Activated CD4-positive, alpha-beta T cell treated with anti-CD3 and anti-CD28 coated beads, Interleukin-2, amount 10 ng/mL, durations not matched to agents 7 days and 5 days (primary cell): ENCODE data around the gene MAP7D1. TPM values are rescaled to one million over a fixed set of nuclear protein-coding genes. Genes with fewer than 3 reads are reported as not detected.
"Not testable (repeated sequence)": the region's sequence is repeated elsewhere in the genome, so short reads cannot be mapped to it uniquely, and the experiment has no call there.

Source experiments
- CTCF ChIA-PET: fragments of 350-600 bp; sonication (Branson Sonifier 250); formaldehyde crosslinking; loops from one replicate; lab custom pipeline; 2021; ENCODE audit warnings: antibody characterized with exemption; lab: Charles Lee
- POLR2A ChIA-PET: fragments of 350-600 bp; sonication (Branson Sonifier 250); formaldehyde crosslinking; loops from one replicate; lab custom pipeline; 2021; ENCODE audit warnings: antibody characterized with exemption; lab: Charles Lee
- DNase-seq: peaks from one replicate; pipeline ENCODE4 v3.0.0-alpha.2; 2020
- H3K27ac Mint-ChIP-seq: one replicate; pipeline ENCODE4 v1.8.0; 2021; ENCODE audit warnings: mild to moderate bottlenecking, moderate library complexity, mixed read lengths
- H3K27me3 Mint-ChIP-seq: one replicate; pipeline ENCODE4 v1.8.0; 2021; ENCODE audit warnings: mixed read lengths
- H3K36me3 Mint-ChIP-seq: one replicate; pipeline ENCODE4 v1.8.0; 2021; ENCODE audit warnings: low read depth, mixed read lengths
- H3K4me1 Mint-ChIP-seq: one replicate; pipeline ENCODE4 v1.8.0; 2021; ENCODE audit warnings: mixed read lengths
- H3K4me3 Mint-ChIP-seq: one replicate; pipeline ENCODE4 v1.8.0; 2021; ENCODE audit warnings: mild to moderate bottlenecking, moderate library complexity, mixed read lengths
- H3K9me3 Mint-ChIP-seq: one replicate; pipeline ENCODE4 v1.8.0; 2021; ENCODE audit warnings: mixed read lengths
- total RNA-seq, 2 experiments: library from RNA; stranded (reverse); gene quantifications; one replicate each; pipeline ENCODE4 v1.2.3, GENCODE V29; 2021

MAP7D1 gene
- total RNA-seq, 2 experiments from 2014 or later: 209 to 226 TPM

DNA sequence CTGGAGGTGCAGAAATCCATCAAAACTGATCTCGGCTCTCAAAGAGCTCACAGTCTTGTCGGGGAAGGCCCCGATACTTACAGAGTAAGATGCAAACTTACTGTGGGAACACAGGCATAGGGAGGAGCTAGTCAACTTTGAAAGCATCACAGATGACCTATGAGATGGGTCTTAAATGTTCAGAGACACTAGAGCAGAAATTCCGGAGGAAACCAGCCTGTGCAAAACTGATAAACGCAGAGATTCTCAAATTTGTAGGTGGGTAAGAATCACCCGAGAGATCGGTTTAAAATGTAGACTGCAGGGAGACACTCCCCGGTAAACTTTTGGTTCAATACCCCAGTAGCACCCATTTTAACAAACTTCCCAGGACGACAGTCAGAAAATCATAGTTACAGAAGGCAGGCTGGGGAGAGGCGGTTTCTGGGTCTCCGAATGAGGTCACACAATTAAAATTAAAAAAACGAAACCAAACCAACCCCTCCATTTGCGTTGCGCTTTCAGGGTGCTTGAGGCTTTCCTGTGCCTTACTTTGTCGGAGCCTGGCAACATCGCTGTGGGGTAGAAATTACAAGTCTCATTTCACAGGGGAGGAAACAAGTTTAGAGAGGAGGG lies 67.5 kb downstream of the MAP7D1 start:
- POLR2A ChIA-PET: interaction anchor here (0.5 to 1.7 kb wide), 5 partner anchors 12 to 215 kb away, joined by 3 to 6 read pairs (median 4); no protein-coding TSS in a partner anchor
- DNase-seq: peak; percentile 51
- no peaks in the 10 kb centered on the region for H3K9me3 Mint-ChIP-seq
- H3K4me3 Mint-ChIP-seq: peak overlapping the region; percentile 87
- CTCF ChIA-PET: interaction anchor here (1.0 to 2.7 kb wide), 10 partner anchors 10 to 85 kb away, joined by 3 to 12 read pairs (median 4); partner anchors contain the start of gene TRAPPC3
- H3K4me1 Mint-ChIP-seq: peaks cover 25% of the 10 kb centered on the region
- peaks cover 21% of the 10 kb centered on the region for H3K36me3 Mint-ChIP-seq
- H3K27me3 Mint-ChIP-seq: no peaks in the 10 kb centered on the region
- H3K27ac Mint-ChIP-seq: peak overlapping the region; percentile 99

DNA sequence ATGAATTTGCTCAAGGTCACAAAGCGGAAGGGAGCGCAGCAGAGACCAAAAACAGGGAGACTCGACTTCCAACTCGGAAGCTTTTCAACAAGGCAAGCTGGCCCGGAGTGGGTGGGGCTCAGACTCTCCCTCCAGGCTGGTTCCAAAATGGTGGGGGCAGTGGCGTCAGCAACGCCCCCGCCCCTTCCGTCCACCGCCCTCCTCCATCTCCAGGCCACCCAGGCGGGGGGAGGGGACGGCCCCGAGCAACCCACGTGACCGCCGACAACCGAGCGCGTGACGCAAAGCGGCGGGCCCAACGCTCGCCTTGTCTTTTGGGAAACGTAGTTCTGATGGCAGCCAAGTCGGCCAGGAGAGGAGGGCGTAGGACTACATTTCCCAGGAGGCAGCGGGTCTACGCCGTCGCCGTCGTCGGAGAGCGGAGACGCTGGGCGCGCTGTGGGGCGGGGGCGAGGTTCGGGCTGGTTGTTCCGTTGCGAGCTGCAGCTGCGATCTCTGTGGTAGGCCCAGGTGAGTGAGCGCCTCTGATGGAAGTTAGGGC lies 68.1 kb downstream of the MAP7D1 start, which contains the start of gene THRAP3:
Gene THRAP3 (plus strand): TSS at position 448 of the 541 bp plus-strand sequence. CDS start 58,121 bp downstream, outside the sequence.
- no peaks in the 10 kb centered on the region for H3K9me3 Mint-ChIP-seq
- DNase-seq: peak; percentile 99
- H3K4me1 Mint-ChIP-seq: peaks cover 25% of the 10 kb centered on the region
- H3K36me3 Mint-ChIP-seq: peaks cover 21% of the 10 kb centered on the region
- ChIA-PET CTCF (interaction anchor here (1.0 to 2.7 kb wide), 10 partner anchors 11 to 86 kb away, joined by 3 to 12 read pairs (median 4); partner anchors contain the start of gene TRAPPC3), POLR2A (interaction anchor here (0.5 to 1.7 kb wide), 4 partner anchors 14 to 163 kb away, joined by 3 to 10 read pairs (median 5); no protein-coding TSS in a partner anchor)
- peak within 1 kb of the TSS; percentile 87 for H3K4me3 Mint-ChIP-seq
- peak within 1 kb of the TSS; percentile 99 for H3K27ac Mint-ChIP-seq
- no peaks in the 10 kb centered on the region for H3K27me3 Mint-ChIP-seq

DNA sequence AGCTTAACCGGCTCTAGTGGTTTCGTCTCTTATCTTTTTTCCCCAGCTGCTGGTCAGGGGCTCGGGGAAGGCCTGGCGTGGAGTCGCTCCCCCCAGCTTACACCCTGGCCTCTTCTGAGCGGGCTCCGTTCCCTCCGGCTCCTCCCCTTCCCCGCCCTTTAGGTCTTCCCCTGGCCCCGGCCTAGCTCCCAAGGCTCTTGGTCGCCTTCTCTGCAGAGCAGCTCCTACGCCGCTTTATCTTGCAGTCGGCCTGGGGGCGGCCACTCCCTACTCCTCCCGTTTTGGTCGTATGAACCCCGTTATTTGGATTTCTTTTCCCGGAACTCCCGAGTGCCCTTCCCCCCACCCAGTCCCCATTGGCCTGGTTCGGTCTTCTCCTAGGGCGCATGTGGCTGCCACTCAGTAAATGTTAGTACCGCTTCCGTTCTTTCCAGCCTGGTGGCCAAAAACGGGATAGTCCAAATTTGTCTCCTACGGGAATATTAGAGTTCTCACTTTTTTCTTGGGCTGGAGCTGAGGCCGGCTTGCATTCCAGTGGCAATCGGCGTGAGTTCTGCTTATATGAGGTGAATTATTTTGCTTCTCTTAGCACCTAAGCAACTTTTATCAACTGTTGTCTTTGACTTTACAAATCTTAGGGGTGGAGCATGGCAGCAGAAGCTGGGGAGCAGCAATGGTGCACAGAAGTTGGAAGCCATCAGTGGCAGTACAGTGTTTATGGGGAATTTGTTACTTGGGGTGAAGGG lies 68.8 kb downstream of the MAP7D1 start:
- POLR2A ChIA-PET: interaction anchor here (0.5 to 1.7 kb wide), 4 partner anchors 13 to 162 kb away, joined by 3 to 10 read pairs (median 4); no protein-coding TSS in a partner anchor
- CTCF ChIA-PET: interaction anchor here (0.6 to 2.7 kb wide), 11 partner anchors 11 to 91 kb away, joined by 3 to 12 read pairs (median 3); partner anchors contain the start of gene TRAPPC3
- peak overlapping the region; percentile 99 for H3K27ac Mint-ChIP-seq
- H3K9me3 Mint-ChIP-seq: no peaks in the 10 kb centered on the region
- no peak for DNase-seq
- no peaks in the 10 kb centered on the region for H3K27me3 Mint-ChIP-seq
- H3K4me1 Mint-ChIP-seq: peaks cover 25% of the 10 kb centered on the region
- H3K4me3 Mint-ChIP-seq: peak overlapping the region; percentile 87
- H3K36me3 Mint-ChIP-seq: peaks cover 21% of the 10 kb centered on the region

DNA sequence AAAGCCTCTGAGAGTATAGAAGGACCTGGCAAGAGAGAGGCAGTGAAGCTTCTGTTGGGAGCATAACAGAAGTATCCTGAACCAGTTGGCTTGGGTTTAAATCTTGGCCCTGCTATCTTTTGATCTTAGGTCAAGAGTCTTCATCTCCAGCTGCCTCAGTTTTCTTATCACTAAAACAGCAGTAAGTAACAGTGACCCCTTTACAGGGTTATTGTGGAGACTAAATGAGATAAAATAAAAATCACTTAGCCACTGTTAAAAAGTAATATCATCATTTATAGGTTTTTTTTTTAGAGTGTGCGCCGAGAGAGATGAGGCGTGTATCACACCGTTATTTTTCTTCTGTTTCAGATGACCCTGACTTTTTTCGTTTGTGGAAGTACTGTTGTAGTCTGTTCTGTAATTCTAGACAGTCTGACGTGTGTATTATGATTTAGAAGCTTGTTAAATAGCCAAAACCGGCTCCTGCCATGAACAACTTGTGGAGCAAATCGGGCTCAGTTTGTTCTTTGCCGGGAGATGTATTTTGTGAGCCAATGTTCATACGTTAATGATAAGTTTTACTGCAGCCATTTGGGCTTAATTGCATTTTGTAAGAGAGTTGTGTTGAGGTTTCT lies 69.4 kb downstream of the MAP7D1 start:
- ChIA-PET CTCF (interaction anchor here (0.6 to 2.1 kb wide), 8 partner anchors 11 to 92 kb away, joined by 3 to 12 read pairs (median 4); partner anchors contain the start of gene TRAPPC3), POLR2A (no interaction called here)
- peaks cover 25% of the 10 kb centered on the region for H3K4me1 Mint-ChIP-seq
- no peaks in the 10 kb centered on the region for H3K9me3 Mint-ChIP-seq
- H3K27ac Mint-ChIP-seq: peak overlapping the region; percentile 99
- DNase-seq: no peak
- peaks cover 23% of the 10 kb centered on the region for H3K36me3 Mint-ChIP-seq
- H3K27me3 Mint-ChIP-seq: no peaks in the 10 kb centered on the region
- H3K4me3 Mint-ChIP-seq: peak overlapping the region; percentile 87

DNA sequence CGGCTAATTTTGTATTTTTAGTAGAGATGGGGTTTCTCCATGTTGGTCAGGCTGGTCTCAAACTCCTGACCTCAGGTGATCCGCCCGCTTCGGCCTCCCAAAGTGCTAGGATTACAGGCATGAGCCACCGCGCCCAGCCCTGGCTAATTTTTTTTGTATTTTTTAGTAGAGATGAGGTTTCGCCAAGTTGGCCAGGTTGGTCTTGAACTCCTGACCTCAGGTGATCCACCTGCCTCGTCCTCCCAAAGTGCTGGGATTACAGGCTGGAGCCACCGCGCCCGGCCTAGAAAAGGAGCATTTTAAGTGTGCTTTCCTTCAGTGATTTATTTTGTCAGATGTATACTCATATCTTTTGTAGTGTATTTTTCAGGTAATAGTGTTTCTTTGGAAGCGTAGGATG lies 74.3 kb downstream of the MAP7D1 start:
- H3K27me3 Mint-ChIP-seq, H3K9me3 Mint-ChIP-seq, DNase-seq, H3K4me3 Mint-ChIP-seq, H3K27ac Mint-ChIP-seq, POLR2A ChIA-PET: not testable (repeated sequence)
- Mint-ChIP-seq H3K36me3 (peaks cover 37% of the 10 kb centered on the region), H3K4me1 (peaks cover 35% of the 10 kb centered on the region)
- CTCF ChIA-PET: interaction anchor here (0.7 kb wide), 1 partner anchor 8 kb away, joined by 3 read pairs; no protein-coding TSS in a partner anchor

Other genes starting within 250 kb of the MAP7D1 start
- gene AGO3, start 225.1 kb upstream of the MAP7D1 start, total RNA-seq: 10 to 100 TPM; 28.7 to 29.4 TPM
- not detected for gene TEKT2, start 72.1 kb upstream of the MAP7D1 start, total RNA-seq
- gene ADPRS, start 67.3 kb upstream of the MAP7D1 start, total RNA-seq: 10 to 100 TPM; 27.2 to 29.5 TPM
- not detected for gene COL8A2, start 30.9 kb upstream of the MAP7D1 start, total RNA-seq
- gene TRAPPC3, start 6.7 kb upstream of the MAP7D1 start, total RNA-seq: 10 to 100 TPM; 57.5 to 59.3 TPM
- gene THRAP3, start 68.3 kb downstream of the MAP7D1 start, total RNA-seq: 100 to 1,000 TPM; 142 to 167 TPM
- 1 to 10 TPM; 6.5 to 6.9 TPM for gene SH3D21, start 150.2 kb downstream of the MAP7D1 start, total RNA-seq
- 1 to 10 TPM; 7.3 to 9.3 TPM for gene EVA1B, start 167.5 kb downstream of the MAP7D1 start, total RNA-seq
- 10 to 100 TPM; 53.7 to 59.1 TPM for gene STK40, start 229.8 kb downstream of the MAP7D1 start, total RNA-seq
- gene LSM10, start 241.7 kb downstream of the MAP7D1 start, total RNA-seq: 10 to 100 TPM; 39.3 to 39.4 TPM